NCI-H82 (cell line): Measurements from ENCODE around the gene KRTAP10-7.
"Not testable (repeated sequence)": the region's sequence is repeated elsewhere in the genome, so short reads cannot be mapped to it uniquely, and the experiment has no call there.

Experiments
- DNase-seq: peaks from one replicate; lab custom pipeline; 2025; lab: John Stamatoyannopoulos, UW

Gene KRTAP10-7

DNA sequence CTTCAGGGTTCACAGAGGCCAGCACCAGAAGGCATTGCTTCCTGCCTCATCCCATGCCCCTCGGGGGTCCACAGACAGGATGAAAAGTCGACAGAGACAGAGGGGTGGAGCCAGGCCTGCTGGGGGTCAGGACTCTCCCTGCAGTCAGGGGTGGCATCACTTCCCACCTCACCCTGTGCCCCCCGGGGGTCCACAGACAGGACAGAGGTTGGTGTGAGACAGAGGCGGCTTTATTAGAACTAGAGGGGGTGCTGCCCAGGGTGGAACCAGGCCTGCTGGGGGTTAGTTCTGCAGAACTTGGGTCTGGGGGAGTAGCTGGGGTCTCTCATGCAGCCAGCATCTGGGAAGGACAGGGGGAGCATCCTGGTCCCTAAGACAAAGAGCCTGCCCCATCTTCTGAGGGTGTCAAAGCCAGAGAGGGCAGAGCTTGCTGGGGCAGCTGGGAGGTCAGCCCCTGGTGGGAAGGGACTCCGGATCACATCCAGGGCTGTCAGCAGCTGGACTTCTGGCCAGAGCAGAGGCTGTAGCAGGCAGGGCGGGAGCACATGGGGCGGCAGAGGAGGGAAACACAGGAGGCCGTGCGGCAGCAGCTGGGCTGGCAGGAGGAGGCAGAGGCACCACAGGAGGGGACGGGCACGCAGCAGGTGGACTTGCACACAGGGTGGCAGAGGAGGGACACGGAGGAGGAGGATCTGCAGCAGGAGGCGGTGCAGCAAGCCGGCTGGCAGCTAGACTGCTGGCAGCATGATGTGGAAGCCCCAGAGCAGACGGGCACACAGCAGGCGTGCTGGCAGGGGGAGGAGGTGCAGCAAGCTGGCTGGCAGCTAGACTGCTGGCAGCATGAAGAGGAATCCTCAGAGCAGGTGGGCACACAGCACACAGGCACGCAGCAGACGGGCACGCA is 9.2 kb upstream of the KRTAP10-7 start:
- not testable (repeated sequence) for DNase-seq

- DNase-seq = not testable (repeated sequence)
These were observed 8.6 kb upstream of the KRTAP10-7 start for GRCh38 chr21:44591801-44592130.

DNA sequence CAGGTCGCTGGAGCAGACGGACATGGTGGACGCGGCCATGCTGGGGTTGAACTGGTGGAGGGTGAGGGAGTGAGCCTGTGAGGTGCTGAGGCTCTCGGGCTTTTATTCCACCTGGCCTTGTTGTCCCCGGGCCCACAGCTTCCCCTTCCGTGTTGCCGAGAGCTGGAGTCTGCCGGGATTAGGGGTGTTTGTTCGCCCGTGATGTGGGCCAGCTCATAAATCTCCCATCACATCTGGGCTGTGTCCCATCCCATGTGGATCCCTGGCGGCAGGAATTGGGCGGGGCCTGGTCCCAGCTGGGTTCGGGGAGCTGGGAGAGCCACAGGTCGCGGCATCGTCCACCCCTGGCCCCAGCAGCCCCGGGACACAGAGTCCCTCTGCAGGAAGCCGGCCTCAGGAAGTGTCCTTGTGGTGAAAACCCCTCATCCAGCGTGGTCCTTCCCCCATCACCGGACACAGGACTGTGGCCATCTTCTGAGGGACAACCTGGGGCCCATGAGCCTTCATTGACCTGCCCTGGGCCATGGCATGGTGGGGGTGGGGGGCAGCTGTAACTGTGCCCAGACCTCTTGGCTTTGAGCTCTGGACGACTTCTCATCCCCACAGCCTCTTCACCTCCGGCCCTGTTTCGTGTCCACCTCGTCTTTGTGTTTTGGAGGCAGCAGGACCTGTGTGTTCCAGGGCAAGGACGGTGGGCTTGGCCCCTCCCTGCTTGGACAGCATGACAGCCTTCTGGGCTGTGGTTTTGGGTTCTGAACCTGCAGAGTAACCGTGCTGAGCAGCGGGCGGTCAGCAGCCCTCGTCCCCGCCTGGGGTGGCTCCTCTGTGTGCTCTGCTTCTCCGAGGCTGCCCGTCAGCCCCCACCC is 7.7 kb upstream of the KRTAP10-7 start, which contains the start of gene KRTAP10-6:
Gene KRTAP10-6, minus strand, starts transcription at position 60 of the 866 bp plus-strand sequence. Its CDS starts 21 bp downstream, at position 39.
- no peak for DNase-seq

- no peak for DNase-seq
These were observed 6.6 kb upstream of the KRTAP10-7 start for GRCh38 chr21:44593598-44594405.

GRCh38 chr21:44594406-44594916 is 5.9 kb upstream of the KRTAP10-7 start:
- DNase-seq = no peak

- no peak for DNase-seq
These were observed 4.9 kb upstream of the KRTAP10-7 start for GRCh38 chr21:44595524-44595923.

DNA sequence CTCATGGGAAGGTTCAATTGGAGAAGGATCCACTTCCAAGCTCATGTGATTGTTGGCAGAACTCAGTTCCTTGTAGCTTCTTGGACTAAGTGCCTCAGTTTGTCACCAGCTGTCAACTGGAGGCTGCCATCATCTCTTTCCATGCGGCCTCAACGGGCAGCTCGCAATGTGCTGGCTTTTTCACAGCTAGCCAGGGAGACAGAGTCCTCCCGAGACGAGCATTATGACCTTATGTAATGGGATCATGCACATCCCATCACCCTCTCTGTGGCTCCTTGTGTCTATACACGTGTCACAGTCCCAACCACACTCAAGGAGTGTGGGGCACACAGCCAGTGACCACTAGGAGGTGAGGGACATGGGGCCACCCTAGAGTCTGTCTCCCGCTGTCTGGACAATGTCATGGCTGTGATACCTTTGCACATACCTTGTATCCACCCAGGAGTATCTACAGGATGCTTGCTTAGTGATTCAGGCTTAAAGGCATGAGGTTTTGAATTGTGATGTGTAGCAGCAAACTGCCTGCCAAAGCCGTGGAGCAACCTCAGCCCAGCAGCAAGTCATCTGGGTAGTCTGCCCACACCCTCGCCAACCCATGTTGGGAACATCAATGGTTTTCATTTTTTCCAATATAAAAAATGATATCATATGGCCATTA is 4.2 kb upstream of the KRTAP10-7 start:
- DNase-seq = no peak

DNA sequence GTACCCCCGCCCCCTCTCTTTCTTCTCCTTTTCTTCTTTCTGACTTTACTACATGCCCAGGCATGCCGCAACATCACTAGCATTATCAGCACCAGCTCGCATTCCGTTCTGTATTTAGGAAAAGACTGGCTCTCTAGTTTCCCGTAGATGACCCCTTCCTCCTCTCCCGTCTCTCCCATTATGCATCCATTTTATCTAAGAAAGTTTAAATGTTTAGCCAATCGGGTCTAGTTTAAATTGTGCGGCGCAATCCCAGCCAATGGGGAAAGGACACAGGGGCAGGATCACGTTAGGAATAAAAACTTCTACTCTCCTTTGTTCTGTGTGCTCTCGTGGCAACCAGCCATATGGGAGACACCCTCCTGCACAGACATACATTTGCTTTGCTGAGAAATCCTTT is 2.3 kb upstream of the KRTAP10-7 start:
- DNase-seq = no peak

DNA sequence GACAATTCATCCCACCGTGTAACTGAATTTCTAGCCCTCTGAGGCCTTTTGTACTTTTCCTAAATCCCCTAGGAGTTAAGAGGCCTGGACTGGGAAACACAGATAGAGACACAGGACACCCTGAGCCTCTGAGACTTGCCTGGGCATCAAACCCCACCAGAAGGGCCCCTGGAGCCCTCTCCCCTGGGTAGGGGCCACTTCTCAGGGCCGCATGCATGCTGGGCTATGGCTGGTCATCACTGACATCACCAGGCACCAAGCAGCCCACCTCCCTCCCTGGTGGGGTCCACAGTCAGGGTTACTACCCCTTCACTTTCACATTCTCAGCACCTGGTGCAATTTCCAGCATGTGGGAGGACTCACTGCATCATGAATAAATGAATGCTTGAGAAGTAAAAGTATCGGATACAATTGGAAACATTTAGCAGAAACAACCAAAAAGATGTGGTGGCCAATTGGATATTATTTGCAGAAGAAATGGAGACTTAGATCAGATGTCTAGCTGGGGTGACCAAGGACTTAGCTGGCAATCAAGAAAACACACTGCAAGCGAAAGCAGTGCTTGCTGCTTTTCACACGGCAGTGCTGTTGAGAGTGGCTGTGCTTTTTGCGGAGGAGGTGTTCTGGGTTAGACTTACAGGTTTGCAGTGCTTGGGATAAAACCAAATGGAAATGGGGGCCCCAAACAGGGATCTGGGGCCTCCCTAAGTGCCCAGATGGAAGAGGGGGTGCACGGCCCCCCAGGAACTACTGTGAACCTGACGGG is 950 bp upstream of the KRTAP10-7 start:
- no peak for DNase-seq

GRCh38 chr21:44601091-44601490 is 694 bp downstream of the KRTAP10-7 start:
- DNase-seq = not testable (repeated sequence)

- no peak for DNase-seq
These were observed 1.4 kb downstream of the KRTAP10-7 start for GRCh38 chr21:44601596-44602462.

- no peak for DNase-seq
These were observed 2.1 kb downstream of the KRTAP10-7 start for GRCh38 chr21:44602463-44602850.

GRCh38 chr21:44603109-44603875 is 2.9 kb downstream of the KRTAP10-7 start:
- no peak for DNase-seq

DNA sequence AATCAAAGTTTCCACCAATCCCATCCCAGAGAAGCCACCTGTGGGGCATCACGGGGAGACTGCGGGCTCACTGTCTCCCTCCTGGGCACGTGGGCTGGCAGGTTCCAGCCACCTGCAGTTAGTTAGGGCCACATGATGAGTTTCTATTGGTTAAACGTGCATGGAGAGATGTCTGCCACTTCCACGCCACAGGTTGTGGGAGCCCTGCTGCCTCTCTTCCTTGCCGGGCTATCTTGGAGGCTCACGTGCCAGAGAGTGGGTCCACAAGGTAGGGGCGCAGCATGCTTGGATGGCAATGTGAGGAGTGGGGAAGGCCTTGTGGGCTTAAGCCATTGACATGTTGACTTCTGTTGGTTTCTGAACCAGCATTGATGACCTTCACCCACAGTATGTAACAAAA is 3.5 kb downstream of the KRTAP10-7 start:
- DNase-seq = no peak

- no peak for DNase-seq
These were observed 6.1 kb downstream of the KRTAP10-7 start for GRCh38 chr21:44606495-44606894.

DNA sequence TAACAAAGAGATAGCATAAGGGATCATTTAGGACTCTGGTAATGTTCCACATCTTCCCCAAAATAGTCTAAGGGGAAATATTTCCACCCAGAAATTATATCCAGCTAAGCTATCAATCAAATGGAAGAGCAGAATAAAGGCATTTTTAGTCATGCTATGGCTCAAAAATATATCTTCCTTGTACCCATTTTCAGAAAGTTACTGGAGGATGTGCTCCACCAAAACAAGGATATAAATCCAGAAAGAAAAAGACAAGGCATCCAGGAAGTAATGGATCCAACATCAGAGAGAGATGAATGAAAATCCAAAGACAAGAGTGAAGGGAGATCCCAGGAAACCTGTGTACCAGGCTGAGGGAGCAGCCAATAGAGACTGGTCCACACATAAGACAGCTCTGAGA is 8.8 kb downstream of the KRTAP10-7 start:
- no peak for DNase-seq

- DNase-seq = not testable (repeated sequence)
These were observed 9.9 kb downstream of the KRTAP10-7 start for GRCh38 chr21:44610157-44610843.

- no peak for DNase-seq
These were observed 11.2 kb downstream of the KRTAP10-7 start for GRCh38 chr21:44611551-44611950.
